GM12878 (cell line): ENCODE results near the gene NDOR1. TPM values are rescaled to one million over a fixed set of nuclear protein-coding genes. Genes with fewer than 3 reads are reported as not detected.

Experiments
- ATAC-seq: fragments of 200-7000 bp; cut with Tn5 transposase; 3 replicates; pipeline ENCODE4 v1.9.1; 2020; ENCODE audit warnings: mild to moderate bottlenecking, moderate library complexity
- BruUV-seq: library from RNA; stranded (reverse); fragments of 400-500 nt; replicated peaks from 2 replicates; lab custom pipeline; 2021; lab: Mats Ljungman, UMichigan
- CTCF ChIA-PET: fragments of 300-600 bp; sonication (Branson Sonifier 250); formaldehyde crosslinking; extraction: SDS; loops from one replicate; lab custom pipeline; 2021; ENCODE audit warnings: inconsistent platforms; lab: Yijun Ruan, JAX
- POLR2A ChIA-PET: fragments of 350-600 bp; formaldehyde crosslinking; extraction: SDS; loops from one replicate; lab custom pipeline; 2021; ENCODE audit warnings: inconsistent platforms; lab: Charles Lee
- RAD21 ChIA-PET: fragments of 300-600 bp; sonication (Branson Sonifier 250); formaldehyde crosslinking; loops from one replicate; lab custom pipeline; 2023; ENCODE audit warnings: antibody characterized with exemption; ENCODE audit not compliant: unreplicated experiment; lab: Charles Lee
- SMC1A ChIA-PET: fragments of 300-600 bp; sonication (Branson Sonifier 250); formaldehyde crosslinking; loops from one replicate; lab custom pipeline; 2023; ENCODE audit not compliant: unreplicated experiment, uncharacterized antibody; lab: Charles Lee
- DNase-seq: peaks from one replicate; pipeline ENCODE4 v3.0.0-alpha.2; 2011; ENCODE audit warnings: low read depth, low spot score
- FAIRE-seq: peaks from 3 replicates; lab custom pipeline; 2011; peaks lifted over from hg19 to GRCh38; lab: Jason Lieb, UNC
- H2AFZ ChIP-seq: 2 replicates; pipeline ENCODE4 v1.6.0; 2011; ENCODE audit warnings: low read depth, low read length, control low read depth; ENCODE audit not compliant: control insufficient read depth
- H3K27ac ChIP-seq: 2 replicates; pipeline ENCODE4 v1.5.1; 2011; ENCODE audit warnings: control low read depth; ENCODE audit not compliant: control insufficient read depth, insufficient read depth
- H3K27me3 ChIP-seq, 2 experiments: replicated peaks in 1 of 2; 2 replicates each; pipeline versions ENCODE4 v1.6.0 to v1.6.1; 2011; ENCODE audit warnings: low read length in 1 of 2; ENCODE audit not compliant: control insufficient read depth in 2 of 2, insufficient read depth in 2 of 2
- H3K36me3 ChIP-seq, 2 experiments: 2 replicates each; pipeline ENCODE4 v1.5.1; 2011; ENCODE audit warnings: low read length in 1 of 2; ENCODE audit not compliant: control insufficient read depth in 2 of 2, insufficient read depth in 2 of 2
- H3K4me1 ChIP-seq: 2 replicates; pipeline ENCODE4 v1.6.1; 2011; ENCODE audit warnings: mild to moderate bottlenecking, low read length, moderate library complexity, mixed read lengths; ENCODE audit not compliant: control insufficient read depth, insufficient read depth
- H3K4me2 ChIP-seq: 2 replicates; pipeline ENCODE4 v1.6.0; 2011; ENCODE audit warnings: control low read depth; ENCODE audit not compliant: control insufficient read depth, insufficient read depth
- H3K4me3 ChIP-seq: fragments of 200-600 bp; sonication (generic); 2 replicates; pipeline ENCODE4 v1.5.1; 2016
- H3K79me2 ChIP-seq: 2 replicates; pipeline ENCODE4 v1.6.0; 2011; ENCODE audit warnings: low read length; ENCODE audit not compliant: control insufficient read depth, insufficient read depth
- H3K9ac ChIP-seq: 2 replicates; pipeline ENCODE4 v1.8.0; 2011; ENCODE audit warnings: low read length, control low read depth, mixed read lengths; ENCODE audit not compliant: control insufficient read depth, insufficient read depth
- H3K9me3 ChIP-seq: replicated peaks from 3 replicates; pipeline ENCODE4 v1.5.1; 2011; ENCODE audit warnings: mild to moderate bottlenecking, low read length; ENCODE audit not compliant: control insufficient read depth, insufficient read depth
- H4K20me1 ChIP-seq: 2 replicates; pipeline ENCODE4 v1.6.0; 2011; ENCODE audit not compliant: control insufficient read depth, insufficient read depth
- BHLHE40 ChIP-seq, 2 experiments: fragments of 450-650 bp in 1 of 2; IDR thresholded peaks; 2 replicates each; pipeline ENCODE4 v1.6.1; 2011 to 2017; ENCODE audit warnings: low read depth in 2 of 2, borderline replicate concordance in 1 of 2, improper control_type of control experiment in 1 of 2, low read length in 1 of 2, mild to moderate bottlenecking in 1 of 2
- IKZF1 ChIP-seq: fragments of 450-650 bp; conservative IDR thresholded peaks from 2 replicates; pipeline ENCODE4 v1.6.1; 2017; ENCODE audit warnings: antibody characterized with exemption, mild to moderate bottlenecking
- NR2C1 ChIP-seq: fragments of 450-650 bp; IDR thresholded peaks from 2 replicates; pipeline ENCODE4 v1.6.1; 2017; ENCODE audit warnings: antibody characterized with exemption, mild to moderate bottlenecking, moderate library complexity
- NR2F1 ChIP-seq: fragments of 450-650 bp; conservative IDR thresholded peaks from 2 replicates; pipeline ENCODE4 v1.6.1; 2017; ENCODE audit warnings: mild to moderate bottlenecking
- SMAD5 ChIP-seq: IDR thresholded peaks from 2 replicates; pipeline ENCODE4 v1.6.1; 2016; ENCODE audit warnings: antibody characterized with exemption, low read depth
- STAT1 ChIP-seq: fragments of 450-650 bp; conservative IDR thresholded peaks from 2 replicates; pipeline ENCODE4 v1.6.1; 2014; ENCODE audit warnings: antibody characterized with exemption, mild to moderate bottlenecking
- ZNF622 ChIP-seq: fragments of 450-650 bp; IDR thresholded peaks from 2 replicates; pipeline ENCODE4 v1.6.1; 2017; ENCODE audit warnings: mild to moderate bottlenecking, inconsistent platforms
- WGBS: methylation state at CpG from one replicate; pipeline ENCODE4 v1.1.6; 2016; ENCODE audit warnings: low lambda C conversion rate; ENCODE audit not compliant: insufficient replicate concordance, insufficient coverage; ENCODE audit errors: missing lambda C conversion rate; 5-methylcytosine and 5-hydroxymethylcytosine counted together
- in situ Hi-C: fragments of 300-500 bp; cut with MboI; formaldehyde crosslinking; loops from 9 replicates; pipeline ENCODE4 v1.14.3; 2018; ENCODE audit warnings: mixed read lengths
- intact Hi-C: fragments of 100-400 bp; cut with micrococcal nuclease; formaldehyde crosslinking; loops from one replicate; pipeline ENCODE4 v1.14.2; 2022; ENCODE audit not compliant: unreplicated experiment
- polyA plus RNA-seq, 11 experiments: library from polyadenylated mRNA; depleted of rRNA in 4 of 11; unstranded in 6 of 11; stranded (reverse) in 5 of 11; fragments of >200 nt; fragmentation: Nextera tagmentation in 4 of 11; fragmentation: Illumina TruSeq in 1 of 11; extraction: Ambion mirVana in 4 of 11; extraction: Trizol in 1 of 11; gene quantifications; 1 replicate in 1 of 11; 2 replicates in 10 of 11; pipeline versions ENCODE4 v1.2.1 to v1.2.3, GENCODE V29; 2011 to 2016; ENCODE audit warnings: inconsistent platforms in 2 of 11, missing spikeins in 2 of 11, low read depth in 1 of 11
- total RNA-seq, 4 experiments: library from RNA; depleted of rRNA in 3 of 4; stranded (reverse); fragments of >200 nt in 3 of 4; fragmentation: Illumina TruSeq in 1 of 4; extraction: Trizol in 1 of 4; gene quantifications; 2 replicates each; pipeline versions ENCODE4 v1.2.1 to v1.2.3, GENCODE V29; 2013 to 2021

NDOR1 gene
- total and polyA plus RNA-seq, 10 of the 15 experiments (the other 5 are each of a cell fraction or from before 2014, with no cell fraction given), result 0.04 to 32.9 (median 11.1) TPM

- peak overlapping the region; percentile 22; the same call in 1 of the 2 replicates for H3K4me3 ChIP-seq
- no peaks in the 10 kb centered on the region for H3K79me2 ChIP-seq
- ChIA-PET SMC1A (no interaction called here), CTCF (interaction anchor here (1.1 to 3.7 kb wide), 2 partner anchors 33 to 71 kb away, joined by 3 to 18 read pairs; partner anchors contain the start of genes ANAPC2 and SSNA1), POLR2A (interaction anchor here (0.8 to 5.5 kb wide), 9 partner anchors 11 to 95 kb away, joined by 3 to 68 read pairs (median 18); partner anchors contain the start of genes NDOR1, TMEM203, TPRN and TUBB4B), RAD21 (interaction anchor here (0.5 to 1.8 kb wide), 4 partner anchors 17 to 521 kb away, joined by 3 to 7 read pairs (median 4); partner anchors contain the start of genes NDOR1, TMEM203 and TPRN)
- intact Hi-C loops (loop anchor here (2.0 to 10.0 kb wide), 3 partner anchors 21 to 177 kb away; partner anchors contain the start of genes ANAPC2, NPDC1, SSNA1 and TPRN), in situ Hi-C loops (no loop called here)
- no peak for FAIRE-seq
- no peak for DNase-seq
- no peaks in the 10 kb centered on the region for H4K20me1 ChIP-seq
- no peak overlapping the region for H3K9ac ChIP-seq
- WGBS, result 22% methylated on average over 15 of the region's 61 CpGs
- TF ChIP-seq STAT1 (no peak), SMAD5 (no peak), IKZF1 (no peak), BHLHE40 (IDR thresholded peaks at IDR 0.05; ENCODE audit: borderline replicate concordance in 1 of 2, low read depth in 2 of 2, low read length in 1 of 2) (0 out of 4 replicates have a peak, but pooled peaks of 1 of the 2 experiments have one; percentile 7), NR2F1 (peak; percentile 94), ZNF622 (no peak), NR2C1 (peak; percentile 69)
- H3K9me3 ChIP-seq, result no peaks in the 10 kb centered on the region
- no peak overlapping the region; the same call in 1 of the 2 replicates for H2AFZ ChIP-seq
- peaks cover 16% of the 10 kb centered on the region for H3K4me1 ChIP-seq
- no TSS peak for BruUV-seq
- no peak for ATAC-seq
- no peaks in the 10 kb centered on the region for H3K27me3 ChIP-seq
- no peak overlapping the region for H3K27ac ChIP-seq
- H3K4me2 ChIP-seq, result peak overlapping the region; percentile 55
- H3K36me3 ChIP-seq, result peaks cover 0 to 2% of the 10 kb centered on the region in 2 experiments; a peak in 1 of 4 replicates
These were observed 16.1 kb downstream of the NDOR1 start for GRCh38 chr9:137221506-137222111.
